Forelimb muscle (tissue), 1 donor: Measurements from ENCODE around the gene NDUFB10. TPM values are rescaled to one million over a fixed set of nuclear protein-coding genes. Genes with fewer than 3 reads are reported as not detected.

ENCODE experiments used
- DNase-seq: peaks from one replicate; pipeline ENCODE4 v3.0.0-alpha.2; 2013; ENCODE audit warnings: low read depth
- polyA plus RNA-seq: library from polyadenylated mRNA; unstranded; fragments of 120-200 nt; gene quantifications from one replicate; pipeline ENCODE4 v1.2.1, GENCODE V29; 2013; ENCODE audit not compliant: insufficient read length

Gene NDUFB10
- polyA plus RNA-seq, 1 donor: 121 TPM

DNA sequence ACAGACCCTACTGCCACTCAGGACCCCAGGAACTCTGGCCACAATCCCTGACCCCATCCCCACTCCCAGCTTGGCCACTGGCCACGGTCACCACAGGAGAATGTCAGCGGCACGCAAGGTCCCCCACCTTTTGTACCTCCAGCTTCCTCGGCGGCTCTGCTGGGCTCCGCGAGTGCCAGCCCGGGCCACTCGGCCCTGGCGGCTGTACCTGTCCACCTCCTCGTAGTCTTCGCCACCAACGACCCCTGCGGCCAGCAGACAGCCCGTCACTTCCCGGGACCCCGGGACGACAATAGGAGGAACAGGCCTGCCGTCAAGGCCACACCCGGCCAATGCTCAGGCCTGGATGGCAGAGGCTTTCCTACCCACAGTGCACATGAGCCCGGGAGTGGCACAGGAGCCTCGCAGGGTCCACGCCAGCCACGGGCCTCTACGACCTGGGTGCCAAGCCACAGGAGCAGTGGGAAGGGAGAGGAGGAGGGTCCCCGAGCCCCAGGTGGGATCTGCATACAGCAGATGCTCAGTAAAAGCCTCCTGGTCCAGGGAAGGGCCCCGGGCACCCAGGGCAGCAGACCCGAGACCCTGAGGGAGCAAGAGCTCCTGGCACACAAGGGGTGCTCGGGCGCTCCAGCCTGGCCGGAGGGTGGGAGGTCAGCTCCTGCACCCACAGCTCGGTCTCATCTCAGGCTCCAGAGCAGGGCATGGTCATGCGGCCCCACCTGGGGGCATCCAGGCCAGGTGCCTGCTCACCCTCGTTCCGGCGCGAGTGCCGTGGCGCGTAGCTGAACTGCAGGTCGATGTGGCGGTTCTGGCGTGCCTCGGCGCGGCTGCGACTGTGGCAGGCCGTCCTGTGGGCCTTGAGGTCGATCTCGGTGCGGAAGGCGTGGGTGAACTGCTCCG lies 42.4 kb downstream of the NDUFB10 start:
- DNase-seq: no peak

- no peak for DNase-seq
Measured at GRCh38 chr16:2002406-2003230, 43.3 kb downstream of the NDUFB10 start.

- DNase-seq: no peak
Measured at GRCh38 chr16:2003231-2003826, 44.0 kb downstream of the NDUFB10 start.

GRCh38 chr16:2003827-2004641 lies 44.7 kb downstream of the NDUFB10 start:
- peak; percentile 39 for DNase-seq

- no peak for DNase-seq
Measured at GRCh38 chr16:2004795-2005517, 45.6 kb downstream of the NDUFB10 start.

DNA sequence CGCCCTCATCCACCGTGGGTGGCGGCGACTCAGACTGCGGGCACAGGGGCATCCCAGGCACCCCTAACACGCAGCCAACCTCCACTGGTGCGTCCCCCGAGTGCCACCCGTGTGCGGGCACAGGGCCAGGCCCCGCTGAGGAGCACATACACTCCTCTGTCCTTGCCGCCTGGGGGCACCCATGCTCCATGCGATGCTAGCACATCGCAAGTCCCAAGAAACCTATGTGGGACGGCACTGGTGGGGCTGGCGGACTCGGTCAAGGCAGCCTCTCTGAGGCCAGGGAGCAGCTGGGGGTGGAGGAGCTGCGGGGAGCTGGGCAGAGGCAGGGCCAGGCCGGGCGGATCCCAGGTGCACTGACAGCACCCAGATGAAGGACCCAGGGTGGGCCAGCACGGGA lies 46.3 kb downstream of the NDUFB10 start:
- no peak for DNase-seq

- DNase-seq: no peak
Measured at GRCh38 chr16:2006317-2006716, 47.0 kb downstream of the NDUFB10 start.

DNA sequence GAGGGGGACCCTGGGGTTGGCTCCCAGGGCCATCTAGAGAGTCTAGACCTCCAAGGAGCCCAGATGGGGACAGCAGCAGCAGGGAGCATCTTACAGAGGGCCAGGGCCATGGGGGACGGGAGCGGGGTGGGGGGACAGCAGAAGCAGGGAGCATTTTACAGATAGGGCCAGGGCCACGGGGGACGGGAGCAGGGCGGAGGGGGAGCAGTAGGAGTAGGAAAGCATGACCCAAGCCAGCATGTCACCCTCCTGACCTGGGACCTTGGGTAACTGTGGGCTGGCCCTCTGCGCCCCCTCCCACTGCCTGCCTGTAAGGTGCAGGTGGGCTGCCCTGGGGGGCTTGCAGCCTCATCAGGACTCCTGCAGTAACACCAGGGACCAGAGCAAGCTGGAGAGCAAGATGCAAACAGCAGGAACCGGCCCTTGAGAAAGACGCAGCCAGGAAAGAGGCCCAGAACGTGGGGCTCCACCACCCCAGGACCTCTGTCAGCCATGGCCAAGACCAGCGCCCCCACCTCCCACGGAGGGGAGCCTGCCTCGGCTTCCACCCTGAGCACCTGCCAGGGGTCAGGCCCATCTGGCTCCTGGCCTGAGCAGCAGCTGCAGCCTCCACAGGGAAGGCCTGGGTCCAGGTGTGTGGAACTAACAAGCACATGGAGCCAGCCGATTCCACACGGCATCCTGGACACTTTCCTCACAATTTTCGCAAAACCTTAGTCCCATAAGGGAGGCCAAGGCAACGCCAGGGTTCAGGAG lies 47.9 kb downstream of the NDUFB10 start:
- DNase-seq: no peak

DNA sequence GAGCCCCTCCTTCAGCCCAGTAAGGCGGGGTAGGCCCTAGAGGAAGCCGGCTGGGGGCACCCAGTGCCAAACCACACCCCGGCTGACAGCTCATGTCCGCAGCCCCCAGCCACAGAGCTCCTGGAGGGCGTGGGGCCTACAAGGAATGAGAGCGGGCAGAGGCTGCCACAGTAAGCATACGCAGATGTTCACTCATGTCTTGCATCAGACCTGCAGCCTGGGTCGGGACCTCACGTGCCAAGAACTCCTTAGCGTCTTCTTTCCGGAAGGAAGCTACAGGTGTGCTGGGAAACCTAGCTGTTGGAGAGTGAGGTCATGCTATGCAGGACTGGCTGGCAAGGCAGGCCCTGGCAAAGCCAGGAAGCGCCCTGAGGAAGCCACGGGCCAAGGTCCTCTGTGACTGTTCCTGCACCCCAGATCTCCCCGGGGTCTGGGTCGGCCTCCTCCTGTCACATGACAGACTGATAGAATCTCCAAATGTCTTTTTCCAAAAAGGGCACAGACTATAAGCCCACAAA lies 48.7 kb downstream of the NDUFB10 start:
- DNase-seq: no peak

GRCh38 chr16:2008631-2009163 lies 49.4 kb downstream of the NDUFB10 start:
- no peak for DNase-seq

- no peak for DNase-seq
Measured at GRCh38 chr16:2009164-2009711, 49.9 kb downstream of the NDUFB10 start.

DNA sequence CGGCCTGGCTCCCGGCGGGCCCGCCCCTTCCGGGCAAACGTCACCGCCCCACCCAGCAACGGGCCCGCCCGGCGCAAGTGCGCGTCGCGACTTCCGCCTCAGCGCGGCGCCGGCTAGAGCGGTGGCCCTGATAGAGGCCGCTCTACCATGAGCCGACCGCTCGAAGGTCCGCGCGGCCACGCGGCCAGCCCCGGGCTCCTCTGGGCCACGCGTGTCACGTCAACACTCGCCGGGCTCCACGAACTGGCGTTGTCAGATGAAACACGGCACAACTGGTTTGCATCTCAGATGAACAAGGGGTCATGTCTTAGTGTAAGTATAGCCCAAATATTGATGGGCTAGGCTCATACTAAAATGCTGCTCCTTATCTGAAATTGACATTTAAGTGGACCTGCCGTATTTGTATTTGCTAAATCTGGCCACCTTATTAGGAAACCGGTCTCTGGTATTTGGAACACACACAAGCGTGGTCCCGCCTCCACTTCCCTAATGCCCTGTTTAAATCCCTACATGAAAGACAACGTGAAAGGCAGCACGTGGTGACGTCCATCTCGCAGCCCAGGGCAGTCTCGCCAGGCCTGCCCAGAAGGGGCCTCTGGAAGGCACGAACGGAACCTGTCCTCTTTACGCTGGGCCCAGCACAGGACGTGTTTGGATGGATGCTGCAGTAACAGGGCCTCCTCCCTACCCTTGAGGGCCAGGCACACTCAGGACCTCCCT lies 50.6 kb downstream of the NDUFB10 start, which contains the start of gene ZNF598:
TSS of gene ZNF598 (minus strand) at position 31 of the 720 bp plus-strand sequence.
- peak; percentile 66 for DNase-seq

Other genes with a start within 250 kb of the NDUFB10 start
- 19.5 TPM for gene NME3, start 188.0 kb upstream of the NDUFB10 start, polyA plus RNA-seq
- 5.7 TPM for gene EME2, start 186.7 kb upstream of the NDUFB10 start, polyA plus RNA-seq
- 42.5 TPM for gene MRPS34, start 186.4 kb upstream of the NDUFB10 start, polyA plus RNA-seq
- 24.6 TPM for gene SPSB3, start 177.0 kb upstream of the NDUFB10 start, polyA plus RNA-seq
- gene NUBP2, start 176.6 kb upstream of the NDUFB10 start, polyA plus RNA-seq: 36.9 TPM
- 0.44 TPM for gene IGFALS, start 165.8 kb upstream of the NDUFB10 start, polyA plus RNA-seq
- 44.3 TPM for gene HAGH, start 132.7 kb upstream of the NDUFB10 start, polyA plus RNA-seq
- 21.3 TPM for gene FAHD1, start 132.3 kb upstream of the NDUFB10 start, polyA plus RNA-seq
- gene MEIOB, start 87.4 kb upstream of the NDUFB10 start, polyA plus RNA-seq: 0.57 TPM
- not detected for gene HS3ST6, start 41.1 kb upstream of the NDUFB10 start, polyA plus RNA-seq
- gene MSRB1, start 16.3 kb upstream of the NDUFB10 start, polyA plus RNA-seq: 38.3 TPM
- 56.0 TPM for gene RPL3L, start 4.8 kb upstream of the NDUFB10 start, polyA plus RNA-seq
- 3,325 TPM for gene RPS2, start 5.3 kb downstream of the NDUFB10 start, polyA plus RNA-seq
- not detected for gene RNF151, start 7.3 kb downstream of the NDUFB10 start, polyA plus RNA-seq
- gene TBL3, start 12.5 kb downstream of the NDUFB10 start, polyA plus RNA-seq: 28.4 TPM
- gene NOXO1, start 21.9 kb downstream of the NDUFB10 start, polyA plus RNA-seq: 1.4 TPM
- 16.2 TPM for gene GFER, start 24.7 kb downstream of the NDUFB10 start, polyA plus RNA-seq
- gene SYNGR3, start 30.4 kb downstream of the NDUFB10 start, polyA plus RNA-seq: 1.4 TPM
- 24.9 TPM for gene ZNF598, start 50.3 kb downstream of the NDUFB10 start, polyA plus RNA-seq
- gene NPW, start 60.2 kb downstream of the NDUFB10 start, polyA plus RNA-seq: 1.1 TPM
- 36.7 TPM for gene NHERF2, start 67.4 kb downstream of the NDUFB10 start, polyA plus RNA-seq
- gene NTHL1, start 88.3 kb downstream of the NDUFB10 start, polyA plus RNA-seq: 11.2 TPM
- 70.4 TPM for gene TSC2, start 88.4 kb downstream of the NDUFB10 start, polyA plus RNA-seq
- gene PKD1, start 176.4 kb downstream of the NDUFB10 start, polyA plus RNA-seq: 140 TPM
- gene RAB26, start 189.1 kb downstream of the NDUFB10 start, polyA plus RNA-seq: 1.0 TPM
- gene TRAF7, start 196.2 kb downstream of the NDUFB10 start, polyA plus RNA-seq: 43.7 TPM
- gene CASKIN1, start 237.1 kb downstream of the NDUFB10 start, polyA plus RNA-seq: 2.3 TPM
- gene MLST8, start 245.9 kb downstream of the NDUFB10 start, polyA plus RNA-seq: 29.2 TPM